Esophagus squamous epithelium (tissue), 4 donors: ENCODE results near the gene CFAP161.

Experiments
- CTCF ChIP-seq, 6 experiments: fragments of 450-650 bp in 4 of 6; fragments of 200-600 bp in 2 of 6; sonication (generic) in 2 of 6; IDR thresholded peaks; one replicate each; pipeline ENCODE4 v1.5.1; 2016 to 2019; ENCODE audit warnings: antibody characterized with exemption in 6 of 6, mild to moderate bottlenecking in 4 of 6, moderate library complexity in 4 of 6
- POLR2A ChIP-seq, 4 donors: fragments of 450-650 bp; IDR thresholded peaks; one replicate each; pipeline ENCODE4 v1.6.1; 2017; ENCODE audit warnings: antibody characterized with exemption in 4 of 4, mild to moderate bottlenecking in 4 of 4, moderate library complexity in 3 of 4

GRCh38 chr15:81085898-81086297 lies 48.2 kb upstream of the CFAP161 start:
- no peak for TF ChIP-seq CTCF (IDR thresholded peaks at IDR 0.05)
- TF ChIP-seq POLR2A (IDR thresholded peaks at IDR 0.05), result no peak
